Gastrocnemius medialis (tissue), 4 donors: ENCODE data around the gene HNRNPD. TPM values are rescaled to one million over a fixed set of nuclear protein-coding genes. Genes with fewer than 3 reads are reported as not detected.
"Not testable (repeated sequence)": the region's sequence is repeated elsewhere in the genome, so short reads cannot be mapped to it uniquely, and the experiment has no call there.

Source experiments
- ATAC-seq, 2 donors: fragments of 150-250 bp; one replicate each; pipeline ENCODE4 v1.9.1; 2016
- DNase-seq, 2 donors: peaks; one replicate each; pipeline ENCODE4 v3.0.0-alpha.2; 2019
- H3K27ac ChIP-seq, 4 donors: fragments of 200-600 bp; sonication (generic); 1 replicate in 1 of 4; 2 replicates in 3 of 4; pipeline ENCODE4 v1.5.1; 2016 to 2018; ENCODE audit warnings: mild to moderate bottlenecking in 2 of 4, moderate library complexity in 1 of 4
- H3K27me3 ChIP-seq, 3 donors: fragments of 200-600 bp; sonication (generic) in 2 of 3; 1 replicate in 1 of 3; 2 replicates in 2 of 3; pipeline versions ENCODE4 v1.5.1 to v1.6.0; 2016 to 2019; ENCODE audit warnings: mild to moderate bottlenecking in 1 of 3, moderate library complexity in 1 of 3
- H3K36me3 ChIP-seq, 2 donors: fragments of 200-600 bp; sonication (generic) in 1 of 2; one replicate each; pipeline ENCODE4 v1.5.1; 2017 to 2018
- H3K4me1 ChIP-seq, 2 donors: fragments of 200-600 bp; sonication (generic) in 1 of 2; one replicate each; pipeline ENCODE4 v1.5.1; 2016 to 2017; ENCODE audit warnings: mild to moderate bottlenecking in 2 of 2
- H3K4me3 ChIP-seq, 4 donors: fragments of 200-600 bp; sonication (generic) in 3 of 4; 1 replicate in 1 of 4; 2 replicates in 3 of 4; pipeline ENCODE4 v1.5.1; 2016 to 2019; ENCODE audit warnings: mild to moderate bottlenecking in 2 of 4
- H3K9me3 ChIP-seq, 3 donors: fragments of 200-600 bp; sonication (generic) in 2 of 3; 1 replicate in 1 of 3; 2 replicates in 2 of 3; pipeline ENCODE4 v1.5.1; 2016 to 2019
- CTCF ChIP-seq, 5 experiments: fragments of 450-650 bp in 3 of 5; fragments of 200-600 bp in 2 of 5; sonication (generic) in 2 of 5; IDR thresholded peaks in 4 of 5; conservative IDR thresholded peaks in 1 of 5; 1 replicate in 4 of 5; 2 replicates in 1 of 5; pipeline ENCODE4 v1.5.1; 2016 to 2019; ENCODE audit warnings: antibody characterized with exemption in 5 of 5, mild to moderate bottlenecking in 3 of 5, moderate library complexity in 3 of 5
- POLR2A ChIP-seq, 2 donors: fragments of 450-650 bp; IDR thresholded peaks; one replicate each; pipeline ENCODE4 v1.6.1; 2017; ENCODE audit warnings: antibody characterized with exemption in 2 of 2, mild to moderate bottlenecking in 2 of 2, moderate library complexity in 2 of 2
- in situ Hi-C, 4 donors: fragments of 200-750 bp; cut with MboI; loops; one replicate each; pipeline versions ENCODE4 v1.15.0 to v1.8.0; 2017; ENCODE audit warnings: low sequenced_read_pairs in 4 of 4
- intact Hi-C: fragments of 100-400 bp; cut with DNase I; formaldehyde crosslinking; loops from one replicate; pipeline ENCODE4 v1.15.1; 2023; ENCODE audit warnings: low total_unique reads
- total RNA-seq, 4 donors: library from RNA; depleted of rRNA; stranded (reverse); fragments of >200 nt; gene quantifications; one replicate each; pipeline versions ENCODE4 v1.1.0 to v1.2.3, GENCODE V29; 2016

The HNRNPD gene
- total RNA-seq, 4 donors from 2014 or later = 26.9 to 46.0 (median 37.4) TPM

- no peak overlapping the region for H3K4me3 ChIP-seq
- no peaks in the 10 kb centered on the region for H3K27me3 ChIP-seq
- DNase-seq = no peak
- no peaks in the 10 kb centered on the region for H3K9me3 ChIP-seq
- H3K36me3 ChIP-seq = peaks cover 0 to 47% of the 10 kb centered on the region in 2 donors
- TF ChIP-seq CTCF (IDR thresholded peaks at IDR 0.05 in 4 of 5, conservative IDR thresholded peaks at IDR 0.05 in 1 of 5) (no peak), POLR2A (IDR thresholded peaks at IDR 0.05) (no peak)
- peaks cover 27 to 40% of the 10 kb centered on the region in 2 donors for H3K4me1 ChIP-seq
- in situ Hi-C loops = no loop called here
- intact Hi-C loops = no loop called here
- no peak for ATAC-seq
- peak overlapping the region; percentile 45 to 65 (median 58) for H3K27ac ChIP-seq
Measured at GRCh38 chr4:82352825-82353366, 20.9 kb downstream of the HNRNPD start.

DNA sequence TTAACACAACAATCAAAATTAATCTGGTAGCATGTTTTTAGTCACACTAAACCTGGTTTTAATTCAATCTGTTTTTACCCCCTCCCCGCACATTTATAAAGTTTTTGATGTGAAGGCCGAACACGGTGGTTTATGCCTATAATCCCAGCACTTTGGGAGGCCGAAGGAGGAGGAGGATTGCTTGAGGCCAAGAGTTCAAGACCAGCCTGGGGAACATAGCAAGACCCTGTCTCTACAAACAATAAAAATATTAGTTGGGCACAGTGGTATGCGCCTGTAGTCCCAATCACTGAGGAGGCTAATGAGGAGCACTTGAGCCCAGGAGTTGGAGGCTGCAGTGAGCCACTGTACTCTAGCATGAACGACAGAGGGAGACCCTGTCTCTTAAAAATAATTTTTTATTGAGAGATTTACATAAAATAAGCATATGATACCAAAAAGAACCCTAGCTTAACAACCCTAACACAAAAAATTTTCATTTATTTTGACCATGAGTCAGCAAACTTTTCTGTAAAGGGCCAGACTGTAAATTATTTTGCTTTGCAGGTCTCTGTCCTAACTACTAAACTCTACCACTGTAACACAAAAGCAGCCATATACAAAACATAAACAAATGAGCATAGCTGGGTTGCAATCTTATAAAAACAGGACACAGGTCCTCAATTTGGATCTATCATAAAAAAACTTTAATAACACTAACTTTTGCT, 21.5 kb downstream of the HNRNPD start:
- no peaks in the 10 kb centered on the region for H3K27me3 ChIP-seq
- intact Hi-C loops = no loop called here
- H3K27ac ChIP-seq = peak overlapping the region; percentile 45 to 65 (median 58)
- H3K4me3 ChIP-seq = no peak overlapping the region
- H3K9me3 ChIP-seq = no peaks in the 10 kb centered on the region
- in situ Hi-C loops = no loop called here
- H3K4me1 ChIP-seq = peaks cover 21 to 35% of the 10 kb centered on the region in 2 donors
- TF ChIP-seq POLR2A (IDR thresholded peaks at IDR 0.05) (no peak), CTCF (IDR thresholded peaks at IDR 0.05 in 4 of 5, conservative IDR thresholded peaks at IDR 0.05 in 1 of 5) (no peak)
- peaks cover 0 to 50% of the 10 kb centered on the region in 2 donors for H3K36me3 ChIP-seq
- no peak for DNase-seq
- no peak for ATAC-seq

DNA sequence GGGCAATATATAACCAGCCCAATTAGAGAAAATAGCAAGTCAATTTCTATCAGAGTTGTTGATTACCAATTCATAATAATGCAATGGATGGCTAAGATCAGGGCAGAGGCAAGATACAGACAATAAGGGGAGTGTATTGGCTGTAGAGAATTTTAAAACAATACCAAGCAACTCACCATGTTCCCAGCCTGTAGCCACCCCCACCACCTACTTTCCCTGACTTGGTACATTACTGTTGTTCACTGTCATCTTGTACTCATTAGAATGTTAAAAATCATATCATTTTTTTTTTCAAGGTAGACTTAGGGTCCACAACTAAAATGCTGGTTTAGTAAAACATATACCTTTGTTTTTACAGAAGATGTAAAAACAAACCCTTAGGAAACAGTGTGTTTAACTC, 27.7 kb downstream of the HNRNPD start:
- no peak for ATAC-seq
- Histone ChIP-seq H3K4me3 (no peak overlapping the region), H3K9me3 (no peaks in the 10 kb centered on the region), H3K4me1 (no peaks in the 10 kb centered on the region), H3K36me3 (peaks cover 0 to 17% of the 10 kb centered on the region in 2 donors), H3K27ac (no peak overlapping the region), H3K27me3 (no peaks in the 10 kb centered on the region)
- DNase-seq = no peak
- TF ChIP-seq CTCF (IDR thresholded peaks at IDR 0.05 in 4 of 5, conservative IDR thresholded peaks at IDR 0.05 in 1 of 5) = no peak
- intact Hi-C loops (no loop called here), in situ Hi-C loops (no loop called here)

DNA sequence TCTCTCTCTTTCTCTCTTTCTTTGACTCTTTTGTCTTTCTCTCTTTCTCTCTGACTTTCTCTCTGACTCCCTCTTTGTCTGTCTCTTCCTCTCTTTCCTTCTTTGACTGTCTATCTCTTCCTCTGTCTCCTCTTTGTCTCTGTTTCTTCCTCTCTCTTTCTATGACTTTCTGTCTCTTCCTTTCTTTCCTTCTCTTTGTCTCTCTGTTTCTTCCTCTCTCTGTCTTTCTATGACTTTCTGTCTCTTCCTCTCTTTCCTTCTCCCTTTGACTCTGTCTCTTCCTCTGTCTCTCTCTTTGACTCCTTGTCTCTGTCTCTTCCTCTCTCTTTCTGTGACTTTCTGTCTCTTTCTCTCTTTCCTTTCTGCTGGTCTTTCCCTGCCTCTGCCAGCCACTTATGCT, 38.7 kb downstream of the HNRNPD start:
- no peak overlapping the region for H3K27ac ChIP-seq
- H3K9me3 ChIP-seq = no peaks in the 10 kb centered on the region
- ATAC-seq = no peak
- TF ChIP-seq CTCF (IDR thresholded peaks at IDR 0.05 in 4 of 5, conservative IDR thresholded peaks at IDR 0.05 in 1 of 5) (no peak), POLR2A (IDR thresholded peaks at IDR 0.05) (no peak)
- in situ Hi-C loops = no loop called here
- no peaks in the 10 kb centered on the region for H3K36me3 ChIP-seq
- intact Hi-C loops = no loop called here
- H3K27me3 ChIP-seq = no peaks in the 10 kb centered on the region
- H3K4me3 ChIP-seq = no peak overlapping the region
- no peaks in the 10 kb centered on the region for H3K4me1 ChIP-seq
- DNase-seq = no peak

- intact Hi-C loops, H3K27ac ChIP-seq, H3K4me1 ChIP-seq, H3K27me3 ChIP-seq, H3K9me3 ChIP-seq, H3K36me3 ChIP-seq, ATAC-seq, in situ Hi-C loops, DNase-seq, H3K4me3 ChIP-seq: not testable (repeated sequence)
Measured at GRCh38 chr4:82333641-82334040, 40.1 kb downstream of the HNRNPD start.
